GM18907 (cell line): Measurements from ENCODE around the gene CPNE8.

Experiments used
- ATAC-seq: cut with Tn5 transposase; IDR thresholded peaks from one replicate; pipeline ENCODE4 v1.9.1; 2021; ENCODE audit warnings: mild to moderate bottlenecking, moderate library complexity; ENCODE audit not compliant: unreplicated experiment

Gene CPNE8

DNA sequence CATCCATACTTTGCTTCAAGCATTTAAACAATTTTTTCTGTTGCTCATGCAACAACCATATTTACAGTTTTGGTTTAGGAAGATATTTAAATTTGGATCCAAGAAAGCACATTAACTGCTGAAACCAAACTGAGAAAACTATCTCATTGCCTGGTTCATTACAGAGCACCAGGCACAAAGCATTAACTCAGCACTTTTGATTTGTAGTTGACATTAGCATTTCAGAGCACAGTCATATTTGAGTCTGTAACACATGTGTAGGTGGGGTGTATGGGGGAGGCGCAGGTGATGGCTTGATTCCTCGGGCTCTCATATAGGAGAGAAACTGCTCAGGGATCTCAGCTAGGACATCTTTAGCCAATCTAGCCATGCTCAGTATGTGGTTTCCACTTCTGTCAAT lies 251.7 kb downstream of the CPNE8 start:
- ATAC-seq = no peak

DNA sequence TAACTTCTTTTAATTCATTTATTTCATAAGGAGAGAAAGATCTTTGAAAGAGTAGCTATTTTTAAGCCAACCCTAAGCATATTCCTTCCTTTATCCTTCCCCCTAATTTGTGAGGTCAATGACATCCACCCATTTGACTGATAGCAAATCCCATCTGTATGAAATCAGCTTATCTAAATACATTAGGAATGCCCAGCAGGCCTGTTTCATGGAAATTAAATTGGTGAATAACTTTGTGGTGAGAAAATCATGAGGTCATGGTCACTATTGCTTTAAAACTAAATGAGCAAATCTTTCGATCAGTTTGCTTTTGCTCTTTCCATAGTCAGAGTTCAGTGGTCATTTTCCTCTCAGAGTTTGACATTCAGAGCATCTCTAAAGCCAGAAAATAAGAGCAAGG lies 256.6 kb downstream of the CPNE8 start:
- no peak for ATAC-seq

DNA sequence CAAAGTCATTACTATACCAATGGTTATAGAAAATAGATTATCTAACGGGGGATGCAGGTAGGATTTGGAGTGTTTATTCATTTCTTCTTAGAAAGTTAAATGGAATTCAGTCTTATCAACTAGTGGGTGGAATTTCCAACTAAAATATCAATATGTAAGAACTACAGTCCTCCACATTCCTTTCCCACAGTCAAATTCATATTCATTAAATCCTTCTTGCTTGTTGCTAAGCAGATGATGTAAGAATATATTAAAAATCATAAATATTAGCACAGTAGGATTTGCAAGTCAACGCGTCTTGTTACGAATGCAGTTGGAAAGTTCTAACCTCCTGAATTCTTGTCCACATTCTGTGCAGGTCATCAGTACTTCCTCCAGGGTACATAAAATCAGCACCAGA lies 259.2 kb downstream of the CPNE8 start:
- no peak for ATAC-seq

DNA sequence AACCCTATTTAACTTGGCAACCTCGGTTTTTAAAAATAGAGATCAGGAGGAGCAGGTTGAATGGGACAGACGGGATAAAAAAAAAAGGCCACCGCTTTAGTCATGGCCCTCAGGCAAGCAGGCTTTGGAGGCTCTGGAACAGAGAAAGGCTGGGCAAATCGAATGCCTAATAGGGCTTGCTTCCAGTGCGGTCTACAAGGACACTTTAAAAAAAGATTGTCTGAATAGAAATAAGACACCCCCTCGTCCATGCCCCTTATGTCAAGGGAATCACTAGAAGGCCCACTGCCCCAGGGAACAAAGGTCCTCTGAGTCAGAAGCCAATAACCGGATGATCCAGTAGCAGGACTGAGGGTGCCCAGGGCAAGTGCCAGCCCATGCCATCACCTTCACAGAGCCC lies 265.8 kb downstream of the CPNE8 start:
- ATAC-seq = no peak

DNA sequence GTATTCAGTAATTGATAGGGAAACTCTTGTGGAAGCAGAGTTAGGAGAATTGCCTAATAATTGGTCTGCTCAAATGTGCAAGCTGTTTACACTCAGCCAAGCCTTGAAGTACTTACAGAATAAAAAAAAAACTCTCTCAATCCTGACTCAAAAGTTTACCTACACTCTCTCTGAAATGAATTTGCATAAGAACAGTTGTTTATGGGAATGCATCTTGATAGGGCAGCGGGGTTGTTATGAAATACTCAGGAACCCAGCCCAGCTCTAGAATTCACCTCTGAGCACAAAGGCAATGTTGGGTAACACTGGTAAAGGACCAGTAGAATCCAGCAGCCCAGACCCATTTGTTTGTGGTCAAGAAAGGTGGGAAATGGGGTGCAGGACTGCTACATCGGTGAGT lies 267.0 kb downstream of the CPNE8 start:
- ATAC-seq = no peak

DNA sequence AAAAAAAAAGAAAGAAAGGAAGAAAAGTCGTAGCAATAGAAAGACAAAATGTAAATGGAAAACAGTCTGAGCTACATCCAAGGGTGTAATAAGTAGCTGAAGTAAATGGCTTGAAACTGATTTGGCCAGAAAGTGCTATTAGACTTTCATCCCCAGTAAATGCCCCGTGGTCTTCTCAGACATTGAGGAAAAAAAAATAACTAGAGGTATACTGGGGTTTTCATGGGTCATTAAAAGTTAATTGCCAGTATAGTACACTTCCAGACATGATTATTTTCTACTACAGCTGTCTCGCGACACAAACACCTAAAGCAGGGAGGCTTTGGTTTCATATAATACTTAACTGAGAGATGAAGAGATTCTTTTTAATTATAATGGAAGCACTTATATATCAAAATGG lies 271.9 kb downstream of the CPNE8 start:
- ATAC-seq = no peak

DNA sequence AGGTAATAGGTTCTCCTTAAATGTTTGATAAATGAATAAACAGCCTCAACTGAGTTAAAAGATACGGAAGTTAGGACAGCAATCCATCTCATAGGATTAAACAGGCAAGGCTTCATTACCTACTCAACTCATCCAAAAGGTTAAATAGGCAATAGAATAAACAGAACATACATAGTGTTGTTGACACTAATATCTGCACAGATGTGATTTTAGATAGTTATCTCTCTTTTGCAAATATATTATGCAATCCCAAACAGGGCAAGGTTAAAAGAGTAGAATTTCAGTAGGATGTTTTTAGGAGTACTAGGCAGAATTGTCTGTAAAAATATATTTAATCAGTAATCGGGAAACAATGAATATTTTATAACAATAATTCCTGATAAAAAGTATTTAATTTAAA lies 276.3 kb downstream of the CPNE8 start:
- ATAC-seq = no peak

DNA sequence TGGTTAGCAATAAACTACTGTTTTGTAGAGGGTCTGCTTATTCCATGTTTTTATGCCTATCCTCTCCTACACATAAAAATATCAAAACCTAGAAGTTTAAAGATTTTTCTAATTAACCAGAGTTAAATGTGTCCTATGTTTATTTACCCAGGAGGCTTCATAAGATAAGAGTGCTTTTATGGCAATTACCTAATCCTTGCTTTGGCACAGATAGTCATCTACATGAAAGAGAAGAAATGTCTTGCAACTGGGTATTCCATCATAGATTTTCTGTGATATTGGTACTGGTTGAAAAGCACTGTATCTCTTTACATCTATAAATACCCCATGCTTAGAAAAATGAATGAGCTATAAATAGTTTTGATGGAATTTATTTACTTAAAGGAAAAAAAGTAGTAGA lies 277.1 kb downstream of the CPNE8 start:
- ATAC-seq = no peak

DNA sequence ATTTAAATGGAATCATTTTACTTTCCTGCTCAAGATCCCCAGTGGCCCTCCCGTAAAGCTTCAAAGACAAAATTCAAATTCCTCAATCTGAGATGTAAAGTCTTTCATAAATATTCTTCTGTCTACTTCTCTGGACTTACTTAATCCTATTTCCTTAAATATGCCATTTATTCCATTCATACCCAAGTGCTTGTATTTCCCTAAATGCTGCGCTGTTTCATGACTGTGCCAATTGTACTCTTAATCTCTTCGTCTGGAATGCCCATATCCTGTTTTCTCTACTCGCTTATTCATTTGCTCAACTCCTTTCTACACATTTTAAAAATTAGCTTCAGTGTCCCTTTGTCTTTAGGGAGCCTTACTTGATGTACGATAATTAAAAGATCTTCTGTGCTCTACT lies 280.1 kb downstream of the CPNE8 start:
- ATAC-seq = no peak

DNA sequence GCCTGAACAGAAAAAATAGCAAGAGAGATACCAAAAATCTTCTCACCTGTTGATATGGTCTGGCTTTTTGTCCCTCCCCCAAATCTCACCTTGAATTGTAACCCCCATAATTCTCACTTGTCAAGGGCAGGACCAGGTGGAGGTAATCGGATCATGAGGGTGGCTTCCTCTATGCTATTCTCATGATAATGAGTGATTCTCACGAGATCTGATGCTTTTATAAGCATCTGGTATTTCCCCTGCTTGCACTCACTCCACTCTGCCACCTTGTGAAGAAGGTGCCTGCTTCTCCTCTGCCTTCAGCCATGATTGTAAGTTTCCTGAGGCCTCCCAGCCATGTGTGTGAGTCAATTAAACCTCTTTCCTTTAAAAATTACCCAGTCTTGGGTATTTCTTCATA lies 291.2 kb downstream of the CPNE8 start:
- no peak for ATAC-seq

DNA sequence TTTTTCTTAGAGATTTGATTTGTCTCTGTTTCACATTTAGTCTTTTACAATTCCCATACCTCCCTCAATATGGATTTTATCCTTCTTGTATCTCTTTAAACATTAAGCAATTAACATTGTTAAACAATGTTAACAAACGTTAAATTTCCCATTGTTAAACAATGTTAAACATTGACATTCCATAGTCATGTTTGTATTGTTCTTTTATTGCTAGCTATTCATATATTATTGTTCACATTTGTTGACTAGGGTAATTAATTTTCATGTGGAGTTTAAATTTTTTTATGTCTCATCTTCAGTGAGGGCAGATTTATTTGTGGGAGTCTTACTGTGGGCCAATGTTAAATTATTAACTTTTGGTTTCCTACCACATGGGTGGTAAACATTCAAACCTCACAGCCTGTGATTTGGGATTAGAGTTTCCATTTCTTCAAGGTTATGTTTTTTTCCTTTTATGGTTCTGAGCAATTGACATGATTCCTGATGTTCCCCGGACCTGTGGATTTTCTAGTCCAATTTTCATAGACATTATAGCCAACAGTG lies 294.5 kb downstream of the CPNE8 start:
- ATAC-seq = peak; percentile 67

DNA sequence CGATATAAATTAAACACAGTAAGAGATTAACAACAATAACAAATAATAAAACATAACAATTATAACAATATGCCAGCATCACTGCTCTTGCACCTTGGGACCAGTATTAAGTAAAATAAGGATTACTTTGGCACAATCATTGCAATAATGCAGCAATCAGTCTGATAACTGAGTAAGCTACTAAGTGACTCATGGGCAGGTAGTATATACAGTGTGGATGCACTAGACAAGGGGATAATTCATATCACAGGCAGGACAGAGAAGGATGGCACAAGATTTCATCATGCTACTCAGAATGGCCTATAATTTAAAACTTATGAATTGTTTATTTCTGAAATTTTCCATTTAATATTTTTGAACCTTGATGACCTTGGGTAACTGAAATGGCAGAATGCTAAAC lies 298.1 kb downstream of the CPNE8 start:
- ATAC-seq = no peak
